ENCODE results near the gene CA10.

The CA10 gene

DNA sequence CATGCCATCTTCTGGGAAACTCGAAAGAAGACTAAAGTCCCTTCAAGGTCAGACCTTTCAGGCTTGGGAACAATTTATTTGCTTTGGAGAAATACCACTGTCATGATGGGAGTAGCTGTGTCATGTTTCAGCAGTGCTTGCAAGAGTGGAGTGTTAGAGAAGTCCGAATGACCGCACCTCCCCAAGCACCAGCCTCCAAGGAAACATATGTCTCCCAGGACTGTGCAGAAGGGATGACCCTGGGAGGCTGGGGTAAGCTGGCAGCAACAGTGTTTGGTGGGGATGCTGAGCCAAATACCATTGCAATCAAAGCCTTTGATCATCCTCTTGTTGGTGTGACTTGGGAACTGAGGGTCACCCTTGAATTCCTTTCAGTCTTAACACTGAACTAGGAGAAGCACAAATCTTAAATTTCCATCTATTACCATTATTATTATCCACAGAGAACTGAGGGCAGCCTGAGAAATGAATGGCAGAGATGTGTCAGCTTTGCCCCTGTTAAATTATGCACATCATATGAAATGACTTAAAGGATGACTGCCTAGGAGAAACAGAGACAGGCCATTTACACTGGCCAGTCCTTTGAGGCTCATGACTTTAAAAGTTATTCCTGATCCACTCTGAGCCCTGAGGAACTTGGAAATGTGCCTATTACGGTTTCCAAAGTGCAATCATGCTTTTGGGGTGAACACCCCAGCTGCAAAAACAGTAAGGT, 244.9 kb downstream of the CA10 start:
- H3K4me3 ChIP-seq (replicated peaks; ENCODE audit: insufficient read depth, low read length) = no peak overlapping the region
- H3K27ac ChIP-seq (replicated peaks) = no peak overlapping the region
- DNase-seq (ENCODE audit: low read depth in 1 of 2, low spot score in 1 of 2) = no peak
- no peak for TF ChIP-seq CTCF (IDR thresholded peaks at IDR 0.05; ENCODE audit: insufficient read depth, low read length)
- no peak for TF ChIP-seq GABPA (IDR thresholded peaks at IDR 0.05; ENCODE audit: low read depth)
- no peak for TF ChIP-seq REST (IDR thresholded peaks at IDR 0.05; ENCODE audit: insufficient replicate concordance, low read depth)
- no peak for TF ChIP-seq SPI1 (IDR thresholded peaks at IDR 0.05; ENCODE audit: borderline replicate concordance, low read depth)
- TF ChIP-seq POLR2AphosphoS5 (IDR thresholded peaks at IDR 0.05; ENCODE audit: low read depth) = no peak
- H3K27me3 ChIP-seq (ENCODE audit: insufficient read depth, poor library complexity, severe bottlenecking) = peaks cover 3% of the 10 kb centered on the region

DNA sequence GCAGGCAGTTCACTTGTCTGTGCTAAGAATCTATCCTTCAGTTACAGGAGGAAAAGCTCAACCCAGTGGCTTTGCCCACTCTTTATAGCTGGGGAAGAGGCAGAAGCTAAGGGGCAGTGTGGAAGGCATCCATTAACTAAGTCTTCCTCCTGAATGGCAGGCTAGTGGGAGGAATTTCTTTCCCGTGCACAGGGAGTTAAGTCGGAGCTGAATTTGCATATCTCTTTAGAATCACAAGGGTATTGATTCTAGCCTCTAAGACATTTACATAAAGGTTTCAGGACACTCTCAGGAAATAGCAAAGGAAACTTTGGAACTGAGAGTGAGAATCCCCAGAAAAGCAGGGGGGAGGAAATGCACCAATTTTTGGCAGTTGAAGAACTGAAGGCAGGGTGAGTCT, 245.6 kb downstream of the CA10 start:
- Histone ChIP-seq H3K4me3 (replicated peaks; ENCODE audit: insufficient read depth, low read length) (no peak overlapping the region), H3K27me3 (ENCODE audit: insufficient read depth, poor library complexity, severe bottlenecking) (peaks cover 3% of the 10 kb centered on the region), H3K27ac (replicated peaks) (no peak overlapping the region)
- no peak for DNase-seq (ENCODE audit: low read depth in 1 of 2, low spot score in 1 of 2)
- no peak for TF ChIP-seq CTCF (IDR thresholded peaks at IDR 0.05; ENCODE audit: insufficient read depth, low read length)
- no peak for TF ChIP-seq REST (IDR thresholded peaks at IDR 0.05; ENCODE audit: insufficient replicate concordance, low read depth)
- TF ChIP-seq POLR2AphosphoS5 (IDR thresholded peaks at IDR 0.05; ENCODE audit: low read depth) = no peak

- no peak for TF ChIP-seq SPI1 (IDR thresholded peaks at IDR 0.05; ENCODE audit: borderline replicate concordance, low read depth)
- TF ChIP-seq GABPA (IDR thresholded peaks at IDR 0.05; ENCODE audit: low read depth) = no peak
- no peak for TF ChIP-seq CTCF (IDR thresholded peaks at IDR 0.05; ENCODE audit: insufficient read depth, low read length)
- no peak for TF ChIP-seq REST (IDR thresholded peaks at IDR 0.05; ENCODE audit: insufficient replicate concordance, low read depth)
- no peak for TF ChIP-seq POLR2AphosphoS5 (IDR thresholded peaks at IDR 0.05; ENCODE audit: low read depth)
- Histone ChIP-seq H3K4me3 (replicated peaks; ENCODE audit: insufficient read depth, low read length) (no peak overlapping the region), H3K27ac (replicated peaks) (no peak overlapping the region), H3K27me3 (ENCODE audit: insufficient read depth, poor library complexity, severe bottlenecking) (peaks cover 3% of the 10 kb centered on the region)
- DNase-seq (ENCODE audit: low read depth in 1 of 2, low spot score in 1 of 2) = no peak
Observed at GRCh38 chr17:51911237-51911636, 247.3 kb downstream of the CA10 start.

Data from HL-60 (cell line).